Caco-2 (cell line): Measurements from ENCODE around the gene CDK17. TPM values are rescaled to one million over a fixed set of nuclear protein-coding genes. Genes with fewer than 3 reads are reported as not detected.
"Not testable (repeated sequence)": the region's sequence is repeated elsewhere in the genome, so short reads cannot be mapped to it uniquely, and the experiment has no call there.

Source experiments
- BruUV-seq: library from RNA; stranded (reverse); fragments of 400-500 nt; replicated peaks from 2 replicates; lab custom pipeline; 2021; lab: Mats Ljungman, UMichigan
- CTCF ChIA-PET: fragments of 300-600 bp; sonication (Branson Sonifier 250); formaldehyde crosslinking; loops from one replicate; lab custom pipeline; 2022; ENCODE audit warnings: antibody characterized with exemption; lab: Charles Lee
- POLR2A ChIA-PET: fragments of 300-600 bp; sonication (Branson Sonifier 250); formaldehyde crosslinking; loops from one replicate; lab custom pipeline; 2022; ENCODE audit warnings: antibody characterized with exemption; lab: Charles Lee
- DNase-seq, 2 experiments: peaks; one replicate each; pipeline versions ENCODE4 v3.0.0 to v3.0.0-alpha.2; 2020 to 2022
- H3K27me3 ChIP-seq: replicated peaks from 2 replicates; pipeline ENCODE4 v1.6.0; 2011; ENCODE audit warnings: low read length; ENCODE audit not compliant: control insufficient read depth, insufficient read depth
- H3K36me3 ChIP-seq: 2 replicates; pipeline ENCODE4 v1.5.1; 2011; ENCODE audit warnings: low read length; ENCODE audit not compliant: control insufficient read depth, insufficient read depth
- H3K4me1 ChIP-seq: fragments of 250-450 bp; sonication (Bioruptor Pico); 2 replicates; pipeline ENCODE4 v1.5.1; 2020; ENCODE audit warnings: mild to moderate bottlenecking
- H3K4me3 ChIP-seq: 2 replicates; pipeline ENCODE4 v1.5.1; 2011; ENCODE audit warnings: low read depth, mild to moderate bottlenecking, control low read depth, low read length
- H3K9me3 ChIP-seq: fragments of 250-450 bp; sonication (Bioruptor Pico); 2 replicates; pipeline ENCODE4 v1.5.1; 2020; ENCODE audit warnings: mild to moderate bottlenecking, moderate library complexity
- H3K27ac Mint-ChIP-seq: one replicate; pipeline ENCODE4 v1.8.0; 2022; ENCODE audit warnings: mixed read lengths; ENCODE audit not compliant: unreplicated experiment
- H3K27me3 Mint-ChIP-seq: one replicate; pipeline ENCODE4 v1.8.0; 2022; ENCODE audit warnings: mixed read lengths; ENCODE audit not compliant: insufficient read depth, unreplicated experiment
- H3K36me3 Mint-ChIP-seq: one replicate; pipeline ENCODE4 v1.8.0; 2022; ENCODE audit warnings: mild to moderate bottlenecking, mixed read lengths; ENCODE audit not compliant: insufficient read depth, unreplicated experiment
- H3K4me1 Mint-ChIP-seq: one replicate; pipeline ENCODE4 v1.8.0; 2022; ENCODE audit warnings: low read depth, mixed read lengths; ENCODE audit not compliant: unreplicated experiment
- H3K4me3 Mint-ChIP-seq: one replicate; pipeline ENCODE4 v1.8.0; 2022; ENCODE audit warnings: mild to moderate bottlenecking, moderate library complexity, mixed read lengths; ENCODE audit not compliant: unreplicated experiment
- H3K9me3 Mint-ChIP-seq: one replicate; pipeline ENCODE4 v1.8.0; 2022; ENCODE audit warnings: mixed read lengths; ENCODE audit not compliant: unreplicated experiment
- intact Hi-C: fragments of 100-400 bp; cut with micrococcal nuclease; formaldehyde crosslinking; loops from one replicate; pipeline ENCODE4 v1.10.0; 2022; ENCODE audit not compliant: unreplicated experiment
- total RNA-seq: library from RNA; stranded (reverse); gene quantifications from 2 replicates; pipeline ENCODE4 v1.2.3, GENCODE V29; 2022
- TF ChIP-seq, protein P1 (sequence below), 2 experiments: fragments of 200-600 bp in 1 of 2; IDR thresholded peaks; 1 replicate in 1 of 2; 2 replicates in 1 of 2; pipeline versions ENCODE4 v1.5.1 to v1.8.0; 2011 to 2022; ENCODE audit warnings: antibody characterized with exemption in 1 of 2, control low read depth in 1 of 2, inconsistent platforms in 1 of 2, low read depth in 1 of 2, low read length in 1 of 2, mild to moderate bottlenecking in 1 of 2, moderate library complexity in 1 of 2; ENCODE audit not compliant: insufficient read depth in 1 of 2, severe bottlenecking in 1 of 2, unreplicated experiment in 1 of 2

Gene CDK17
- total RNA-seq, 1 experiment from 2014 or later, result 11.7 TPM

DNA sequence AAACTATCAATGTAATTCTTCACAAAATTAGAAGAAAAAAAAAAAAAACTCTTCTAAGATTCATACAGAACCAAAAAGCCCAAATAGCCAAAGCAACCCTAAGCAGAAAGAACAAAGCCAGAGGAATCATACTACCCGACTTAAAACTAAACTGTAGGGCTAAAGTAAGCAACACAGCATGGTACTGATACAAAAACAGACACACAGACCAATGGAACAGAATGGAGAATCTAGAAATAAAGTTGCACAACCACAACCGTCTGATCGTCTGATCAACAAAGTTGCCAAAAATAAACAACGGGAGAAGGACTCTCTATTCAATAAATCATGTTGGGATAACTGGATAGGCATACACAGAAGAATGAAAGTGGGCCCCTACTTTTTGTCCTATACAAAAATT, 16.9 kb downstream of the CDK17 start:
- Mint-ChIP-seq H3K4me1 (no peaks in the 10 kb centered on the region), H3K27me3 (no peaks in the 10 kb centered on the region), H3K27ac (no peak overlapping the region), H3K9me3 (peaks cover 7% of the 10 kb centered on the region), H3K36me3 (no peaks in the 10 kb centered on the region), H3K4me3 (no peak overlapping the region)
- H3K27me3 ChIP-seq, result no peaks in the 10 kb centered on the region
- TF ChIP-seq, protein P1, sequence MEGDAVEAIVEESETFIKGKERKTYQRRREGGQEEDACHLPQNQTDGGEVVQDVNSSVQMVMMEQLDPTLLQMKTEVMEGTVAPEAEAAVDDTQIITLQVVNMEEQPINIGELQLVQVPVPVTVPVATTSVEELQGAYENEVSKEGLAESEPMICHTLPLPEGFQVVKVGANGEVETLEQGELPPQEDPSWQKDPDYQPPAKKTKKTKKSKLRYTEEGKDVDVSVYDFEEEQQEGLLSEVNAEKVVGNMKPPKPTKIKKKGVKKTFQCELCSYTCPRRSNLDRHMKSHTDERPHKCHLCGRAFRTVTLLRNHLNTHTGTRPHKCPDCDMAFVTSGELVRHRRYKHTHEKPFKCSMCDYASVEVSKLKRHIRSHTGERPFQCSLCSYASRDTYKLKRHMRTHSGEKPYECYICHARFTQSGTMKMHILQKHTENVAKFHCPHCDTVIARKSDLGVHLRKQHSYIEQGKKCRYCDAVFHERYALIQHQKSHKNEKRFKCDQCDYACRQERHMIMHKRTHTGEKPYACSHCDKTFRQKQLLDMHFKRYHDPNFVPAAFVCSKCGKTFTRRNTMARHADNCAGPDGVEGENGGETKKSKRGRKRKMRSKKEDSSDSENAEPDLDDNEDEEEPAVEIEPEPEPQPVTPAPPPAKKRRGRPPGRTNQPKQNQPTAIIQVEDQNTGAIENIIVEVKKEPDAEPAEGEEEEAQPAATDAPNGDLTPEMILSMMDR (IDR thresholded peaks at IDR 0.05; ENCODE audit: insufficient read depth in 1 of 2, low read depth in 1 of 2, low read length in 1 of 2, severe bottlenecking in 1 of 2, unreplicated experiment in 1 of 2), result no peak
- H3K36me3 ChIP-seq, result no peaks in the 10 kb centered on the region
- ChIA-PET CTCF (no interaction called here), POLR2A (no interaction called here)
- H3K4me3 ChIP-seq, result no peak overlapping the region
- no peaks in the 10 kb centered on the region for H3K4me1 ChIP-seq
- intact Hi-C loops, result no loop called here
- no TSS peak for BruUV-seq
- no peak for DNase-seq
- H3K9me3 ChIP-seq, result no peaks in the 10 kb centered on the region

DNA sequence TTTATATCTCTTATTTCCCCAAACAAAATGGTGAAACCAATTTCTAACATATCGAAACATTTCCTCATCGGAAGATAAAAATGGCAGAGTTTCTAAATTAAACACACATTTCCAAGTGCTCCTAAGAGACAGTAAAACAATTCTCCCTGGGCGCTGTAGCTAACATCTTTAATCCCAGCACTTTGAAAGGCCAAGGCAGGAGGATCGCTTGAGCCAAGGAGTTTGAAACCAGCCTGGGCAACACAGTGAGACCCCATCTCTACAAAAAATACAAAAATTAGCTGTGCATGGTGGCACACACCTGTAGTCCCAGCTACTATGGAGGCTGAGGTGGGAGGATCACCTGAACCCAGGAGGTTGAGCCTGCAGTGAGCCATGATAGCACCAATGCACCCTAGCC, 20.5 kb downstream of the CDK17 start:
- H3K36me3 Mint-ChIP-seq, H3K4me1 ChIP-seq, H3K9me3 ChIP-seq, H3K27me3 ChIP-seq, H3K4me3 Mint-ChIP-seq, H3K27me3 Mint-ChIP-seq, H3K27ac Mint-ChIP-seq, H3K36me3 ChIP-seq, intact Hi-C loops, H3K4me1 Mint-ChIP-seq, H3K9me3 Mint-ChIP-seq, DNase-seq, H3K4me3 ChIP-seq, POLR2A ChIA-PET, BruUV-seq: not testable (repeated sequence)
- CTCF ChIA-PET, result interaction anchor here (0.7 kb wide), 1 partner anchor 319 kb away, joined by 5 read pairs; no protein-coding TSS in a partner anchor

DNA sequence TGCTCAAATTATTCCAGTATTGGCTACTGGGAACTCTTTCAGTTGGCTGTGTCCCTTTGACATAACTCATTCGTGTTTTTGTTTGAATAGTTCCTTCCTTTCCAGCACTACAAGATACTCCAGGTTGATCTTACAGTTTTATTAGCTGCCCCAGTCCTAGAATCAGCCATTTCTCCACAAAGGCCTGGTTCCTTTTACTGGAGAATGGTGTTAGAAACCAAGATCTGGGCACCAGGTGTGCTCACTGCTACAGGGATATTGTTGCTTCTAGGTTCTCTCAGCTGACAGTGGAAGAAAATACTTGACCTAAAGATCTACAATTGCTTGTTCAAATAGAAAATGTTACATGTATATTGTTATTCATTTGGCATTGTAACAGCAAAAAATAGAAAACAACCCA, 21.9 kb downstream of the CDK17 start:
- Histone ChIP-seq H3K4me1 (no peaks in the 10 kb centered on the region), H3K9me3 (no peaks in the 10 kb centered on the region), H3K27me3 (no peaks in the 10 kb centered on the region), H3K4me3 (no peak overlapping the region), H3K36me3 (no peaks in the 10 kb centered on the region)
- intact Hi-C loops, result no loop called here
- no peaks in the 10 kb centered on the region for H3K27me3 Mint-ChIP-seq
- H3K4me1 Mint-ChIP-seq, result no peaks in the 10 kb centered on the region
- no TSS peak for BruUV-seq
- ChIA-PET POLR2A (no interaction called here), CTCF (no interaction called here)
- H3K27ac Mint-ChIP-seq, result no peak overlapping the region
- DNase-seq, result no peak
- no peaks in the 10 kb centered on the region for H3K36me3 Mint-ChIP-seq
- H3K9me3 Mint-ChIP-seq, result peaks cover 9% of the 10 kb centered on the region
- TF ChIP-seq, protein P1 (IDR thresholded peaks at IDR 0.05; ENCODE audit: insufficient read depth in 1 of 2, low read depth in 1 of 2, low read length in 1 of 2, severe bottlenecking in 1 of 2, unreplicated experiment in 1 of 2), result no peak
- no peak overlapping the region for H3K4me3 Mint-ChIP-seq

GRCh38 chr12:96376865-96377264, 23.4 kb downstream of the CDK17 start:
- CTCF ChIA-PET, result no interaction called here

More at GRCh38 chr12:96376865-96377264, 23.4 kb downstream of the CDK17 start:
- no peak for DNase-seq
- TF ChIP-seq, protein P1 (IDR thresholded peaks at IDR 0.05; ENCODE audit: insufficient read depth in 1 of 2, low read depth in 1 of 2, low read length in 1 of 2, severe bottlenecking in 1 of 2, unreplicated experiment in 1 of 2), result no peak
- Mint-ChIP-seq H3K9me3 (peaks cover 9% of the 10 kb centered on the region), H3K4me3 (no peak overlapping the region), H3K27ac (no peak overlapping the region), H3K36me3 (no peaks in the 10 kb centered on the region), H3K4me1 (no peaks in the 10 kb centered on the region), H3K27me3 (no peaks in the 10 kb centered on the region)
- Histone ChIP-seq H3K4me1 (no peaks in the 10 kb centered on the region), H3K36me3 (no peaks in the 10 kb centered on the region), H3K4me3 (no peak overlapping the region), H3K9me3 (no peaks in the 10 kb centered on the region), H3K27me3 (no peaks in the 10 kb centered on the region)
- BruUV-seq, result no TSS peak
- intact Hi-C loops, result no loop called here
- POLR2A ChIA-PET, result no interaction called here
